ENCODE measurements around the gene ADAMTS7. TPM values are rescaled to one million over a fixed set of nuclear protein-coding genes. Genes with fewer than 3 reads are reported as not detected.
"Not testable (repeated sequence)": the region's sequence is repeated elsewhere in the genome, so short reads cannot be mapped to it uniquely, and the experiment has no call there.

Gene ADAMTS7, protein sequence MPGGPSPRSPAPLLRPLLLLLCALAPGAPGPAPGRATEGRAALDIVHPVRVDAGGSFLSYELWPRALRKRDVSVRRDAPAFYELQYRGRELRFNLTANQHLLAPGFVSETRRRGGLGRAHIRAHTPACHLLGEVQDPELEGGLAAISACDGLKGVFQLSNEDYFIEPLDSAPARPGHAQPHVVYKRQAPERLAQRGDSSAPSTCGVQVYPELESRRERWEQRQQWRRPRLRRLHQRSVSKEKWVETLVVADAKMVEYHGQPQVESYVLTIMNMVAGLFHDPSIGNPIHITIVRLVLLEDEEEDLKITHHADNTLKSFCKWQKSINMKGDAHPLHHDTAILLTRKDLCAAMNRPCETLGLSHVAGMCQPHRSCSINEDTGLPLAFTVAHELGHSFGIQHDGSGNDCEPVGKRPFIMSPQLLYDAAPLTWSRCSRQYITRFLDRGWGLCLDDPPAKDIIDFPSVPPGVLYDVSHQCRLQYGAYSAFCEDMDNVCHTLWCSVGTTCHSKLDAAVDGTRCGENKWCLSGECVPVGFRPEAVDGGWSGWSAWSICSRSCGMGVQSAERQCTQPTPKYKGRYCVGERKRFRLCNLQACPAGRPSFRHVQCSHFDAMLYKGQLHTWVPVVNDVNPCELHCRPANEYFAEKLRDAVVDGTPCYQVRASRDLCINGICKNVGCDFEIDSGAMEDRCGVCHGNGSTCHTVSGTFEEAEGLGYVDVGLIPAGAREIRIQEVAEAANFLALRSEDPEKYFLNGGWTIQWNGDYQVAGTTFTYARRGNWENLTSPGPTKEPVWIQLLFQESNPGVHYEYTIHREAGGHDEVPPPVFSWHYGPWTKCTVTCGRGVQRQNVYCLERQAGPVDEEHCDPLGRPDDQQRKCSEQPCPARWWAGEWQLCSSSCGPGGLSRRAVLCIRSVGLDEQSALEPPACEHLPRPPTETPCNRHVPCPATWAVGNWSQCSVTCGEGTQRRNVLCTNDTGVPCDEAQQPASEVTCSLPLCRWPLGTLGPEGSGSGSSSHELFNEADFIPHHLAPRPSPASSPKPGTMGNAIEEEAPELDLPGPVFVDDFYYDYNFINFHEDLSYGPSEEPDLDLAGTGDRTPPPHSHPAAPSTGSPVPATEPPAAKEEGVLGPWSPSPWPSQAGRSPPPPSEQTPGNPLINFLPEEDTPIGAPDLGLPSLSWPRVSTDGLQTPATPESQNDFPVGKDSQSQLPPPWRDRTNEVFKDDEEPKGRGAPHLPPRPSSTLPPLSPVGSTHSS (N-terminal part only)
- 19.9 TPM for polyA plus RNA-seq (ENCODE audit: insufficient read length)

DNA sequence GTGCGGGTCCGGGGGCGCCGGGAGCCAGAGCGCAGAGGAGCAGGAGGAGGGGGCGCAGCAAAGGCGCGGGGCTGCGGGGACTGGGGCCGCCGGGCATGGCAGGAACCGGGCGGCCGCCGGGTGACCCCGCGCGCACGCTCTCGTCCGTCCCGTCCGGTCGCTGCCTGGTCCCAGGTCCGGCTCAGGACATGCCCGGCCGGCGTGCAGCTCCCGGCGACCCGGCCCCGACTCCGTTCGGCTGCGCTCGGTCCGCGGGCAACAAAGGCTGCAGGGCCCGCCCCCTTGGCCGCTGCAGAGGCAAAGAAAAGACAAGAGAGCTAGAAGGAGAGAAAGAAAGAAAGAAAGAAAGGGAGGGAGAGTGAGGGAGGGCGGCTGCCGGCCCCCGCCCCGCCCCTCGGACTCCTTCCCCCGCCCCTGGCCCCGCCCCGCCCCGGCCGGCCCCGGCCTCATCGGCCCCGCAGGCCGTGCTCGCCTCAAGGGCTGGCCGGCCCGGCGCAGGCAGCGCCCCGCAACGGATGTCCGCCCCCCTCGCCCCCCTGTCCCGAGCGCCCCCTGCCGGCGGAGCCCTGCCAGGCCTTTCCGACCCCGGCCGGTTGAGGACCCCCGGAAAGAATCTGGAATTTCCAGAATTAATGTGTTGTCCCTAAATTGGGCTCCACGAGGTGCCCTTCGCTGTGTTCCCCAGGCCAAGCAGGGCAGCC, at the start of gene ADAMTS7:
Gene ADAMTS7 (minus strand): TSS at position 341 of the 701 bp plus-strand sequence. CDS start 244 bp downstream, at position 97.
- DNase-seq: peak; percentile 70

DNA sequence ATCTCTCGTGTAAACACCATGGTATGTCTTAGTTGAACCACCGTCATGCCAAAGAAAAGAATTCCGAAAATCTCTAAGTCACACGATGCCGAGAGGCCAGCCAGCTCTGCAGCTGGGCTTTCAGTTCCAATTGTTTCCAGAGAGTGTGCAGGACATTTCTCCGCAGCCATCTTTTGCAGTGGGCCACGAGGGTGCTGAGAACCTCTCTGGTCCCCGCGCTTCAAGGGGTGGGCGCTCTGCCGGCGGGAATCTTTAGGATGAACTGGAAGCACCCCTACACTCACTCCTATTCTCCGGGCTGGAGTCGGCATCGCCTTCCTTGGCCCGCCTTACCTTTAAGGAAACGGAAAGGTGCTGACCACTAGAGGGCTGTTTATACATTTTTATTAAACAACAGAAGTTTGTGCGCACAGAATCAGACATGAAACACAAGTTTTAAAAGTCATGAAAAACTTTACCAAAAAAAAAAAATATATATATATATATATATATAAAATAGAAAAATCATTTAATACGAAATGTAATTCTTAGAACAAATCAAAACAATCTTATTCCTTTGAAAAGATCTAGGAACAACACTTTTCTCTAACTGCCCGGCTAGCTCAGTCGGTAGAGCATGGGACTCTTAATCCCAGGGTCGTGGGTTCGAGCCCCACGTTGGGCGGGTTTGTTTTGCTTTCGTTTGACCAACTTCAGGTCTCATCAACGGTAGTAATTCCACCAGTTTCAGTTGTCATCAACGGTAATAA, 48.9 kb upstream of the ADAMTS7 start:
- DNase-seq: peak; percentile 71

DNA sequence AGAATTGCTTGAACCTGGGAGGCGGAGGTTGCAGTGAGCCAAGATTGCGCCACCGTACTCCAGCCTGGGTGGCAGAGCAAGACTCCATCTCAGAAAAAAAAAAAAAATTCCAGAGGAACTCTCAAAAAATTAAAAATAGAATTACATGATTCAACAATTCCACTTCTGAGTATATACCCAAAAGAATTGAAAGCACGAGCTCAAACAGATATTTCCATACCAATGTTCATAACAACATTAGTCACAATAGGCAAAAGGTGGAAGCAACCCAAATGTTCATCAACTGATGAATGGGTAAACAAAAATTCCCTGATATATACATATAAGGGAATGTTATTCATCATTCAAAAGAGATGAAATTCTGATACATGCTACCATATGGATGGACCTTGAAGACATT, 44.5 kb upstream of the ADAMTS7 start:
- DNase-seq: no peak

DNA sequence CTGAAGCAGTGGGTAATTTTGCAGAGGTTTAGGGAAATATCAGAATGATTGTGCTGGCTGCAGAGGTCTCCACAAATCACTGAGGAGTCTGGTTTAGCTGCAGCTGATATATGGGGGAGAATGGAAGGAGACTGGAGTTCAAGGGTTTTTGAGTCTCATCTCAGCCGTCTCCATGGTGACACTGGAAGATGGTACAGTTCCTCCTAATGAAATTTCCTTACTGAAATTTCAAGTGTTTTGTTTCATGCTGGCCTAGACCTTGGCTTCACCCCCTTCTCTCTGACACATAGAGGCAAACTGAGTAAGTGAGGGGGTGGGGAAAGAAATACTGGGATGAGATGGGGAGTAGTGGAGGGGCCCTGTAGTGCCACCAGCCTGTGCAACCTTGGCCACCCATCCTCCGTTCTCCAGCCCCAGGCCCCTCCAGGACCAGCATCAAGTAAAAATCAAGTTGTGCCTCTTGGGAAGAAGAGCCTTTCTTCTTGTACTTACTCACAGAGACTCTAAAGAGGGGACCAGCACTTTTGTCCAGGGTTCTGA, 43.6 kb upstream of the ADAMTS7 start:
- no peak for DNase-seq

DNA sequence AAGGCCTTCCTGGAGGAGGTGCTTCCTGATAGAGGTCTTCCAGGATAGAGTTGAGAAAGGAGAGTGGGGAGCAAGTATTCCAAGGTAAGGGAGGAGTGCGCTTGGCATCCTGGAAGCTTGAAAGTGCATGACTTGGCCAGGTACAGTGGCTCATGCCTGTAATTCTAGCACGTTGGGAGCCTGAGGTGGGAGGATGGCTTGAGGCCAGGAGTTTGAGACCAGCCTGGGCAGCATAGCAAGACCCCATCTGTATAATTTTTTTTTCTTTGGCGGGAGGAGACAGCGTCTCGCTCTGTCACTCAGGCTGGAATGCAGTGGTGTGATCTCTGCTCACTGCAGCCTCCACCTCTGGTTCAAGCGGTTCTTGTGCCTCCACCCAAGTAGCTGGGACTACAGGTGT, 42.2 kb upstream of the ADAMTS7 start:
- DNase-seq: no peak

DNA sequence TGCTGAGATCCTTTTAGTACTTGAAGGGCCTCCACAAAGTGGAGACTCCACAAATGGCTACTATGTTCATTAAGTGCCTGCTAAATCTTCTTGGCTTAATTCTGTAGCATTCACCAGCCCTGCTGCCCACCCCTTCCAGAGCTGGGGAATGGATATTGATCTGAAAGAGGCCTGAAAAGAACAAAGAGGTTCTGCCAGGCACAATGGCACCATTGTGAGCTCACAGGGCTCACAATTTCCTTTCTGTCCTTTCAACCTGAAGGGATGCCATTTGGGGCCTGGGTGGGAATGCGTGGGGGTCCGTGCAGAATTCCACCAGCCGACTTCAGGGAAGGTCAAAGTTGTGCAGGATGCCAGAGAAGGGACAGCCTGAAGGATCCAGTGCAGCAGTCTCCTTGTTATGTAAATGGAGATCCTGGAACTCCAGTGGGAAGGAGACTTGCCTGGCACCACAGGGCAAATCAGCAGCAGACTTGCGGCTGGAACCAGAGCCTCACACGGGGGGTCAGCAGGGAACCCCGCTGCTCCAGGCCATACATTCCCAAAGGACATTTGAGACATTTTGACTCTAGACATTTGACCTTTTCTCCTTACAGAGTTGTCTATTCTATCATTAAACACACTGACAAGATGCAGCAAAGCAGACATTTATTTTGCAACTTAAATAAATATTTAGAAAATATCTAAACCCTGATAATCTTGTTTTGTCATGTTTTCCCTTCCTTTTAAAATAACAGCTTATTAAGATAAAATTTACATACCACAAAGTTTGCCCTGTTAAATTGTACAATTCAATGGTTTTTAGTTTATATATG, 39.9 kb upstream of the ADAMTS7 start:
- DNase-seq: no peak

DNA sequence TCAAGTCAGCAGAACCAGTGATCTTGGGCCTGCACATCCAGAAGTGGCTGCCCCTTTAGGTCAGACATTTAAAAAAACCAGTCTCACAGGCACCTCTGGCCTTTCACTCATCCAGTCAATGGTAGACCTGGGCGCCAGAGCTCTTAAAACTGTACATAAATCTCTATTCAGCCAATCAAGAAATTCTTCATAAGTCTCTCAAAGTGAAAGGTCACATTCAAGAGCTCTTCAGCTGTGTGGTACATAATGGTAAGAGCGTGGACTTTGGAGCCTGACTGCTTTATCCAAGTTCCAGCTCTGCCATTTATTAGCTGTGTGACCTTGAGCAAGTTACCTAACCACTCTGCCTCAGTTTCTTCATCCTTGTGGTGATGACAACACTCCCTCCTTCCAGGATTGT, 39.1 kb upstream of the ADAMTS7 start:
- DNase-seq: no peak

DNA sequence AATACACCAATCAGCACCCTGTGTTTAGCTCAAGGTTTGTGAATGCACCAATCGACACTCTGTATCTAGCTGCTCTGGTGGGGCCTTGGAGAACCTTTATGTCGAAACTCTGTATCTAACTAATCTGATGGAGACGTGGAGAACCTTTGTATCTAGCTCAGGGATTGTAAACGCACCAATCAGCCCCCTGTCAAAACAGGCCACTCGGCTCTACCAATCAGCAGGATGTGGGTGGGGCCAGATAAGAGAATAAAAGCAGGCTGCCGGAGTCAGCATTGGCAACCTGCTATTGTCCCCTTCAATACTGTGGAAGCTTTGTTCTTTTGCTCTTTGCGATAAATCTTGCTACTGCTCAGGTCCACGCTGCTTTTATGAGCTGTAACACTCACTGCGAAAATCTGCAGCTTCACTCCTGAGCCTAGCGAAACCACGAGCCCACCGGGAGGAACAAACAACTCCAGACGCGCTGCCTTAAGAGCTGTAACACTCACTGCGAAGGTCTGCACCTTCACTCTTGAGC, 36.2 kb upstream of the ADAMTS7 start:
- not testable (repeated sequence) for DNase-seq

DNA sequence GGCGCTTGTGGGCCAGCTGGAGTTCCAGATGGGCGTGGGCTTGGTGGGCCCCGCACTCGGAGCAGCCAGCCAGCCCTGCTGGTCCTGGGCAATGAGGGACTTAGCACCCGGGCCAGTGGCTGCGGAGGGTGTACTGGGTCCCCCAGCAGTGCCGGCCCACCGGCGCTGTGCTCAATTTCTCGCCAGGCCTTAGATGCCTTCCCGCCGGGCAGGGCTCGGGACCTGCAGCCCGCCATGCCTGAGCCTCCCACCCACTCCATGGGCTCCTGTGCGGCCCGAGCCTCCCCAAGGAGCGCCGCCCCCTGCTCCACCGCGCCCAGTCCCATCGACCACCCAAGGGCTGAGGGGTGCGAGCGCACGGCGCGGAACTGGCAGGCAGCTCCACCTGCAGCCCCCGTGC, 35.6 kb upstream of the ADAMTS7 start:
- DNase-seq: not testable (repeated sequence)

DNA sequence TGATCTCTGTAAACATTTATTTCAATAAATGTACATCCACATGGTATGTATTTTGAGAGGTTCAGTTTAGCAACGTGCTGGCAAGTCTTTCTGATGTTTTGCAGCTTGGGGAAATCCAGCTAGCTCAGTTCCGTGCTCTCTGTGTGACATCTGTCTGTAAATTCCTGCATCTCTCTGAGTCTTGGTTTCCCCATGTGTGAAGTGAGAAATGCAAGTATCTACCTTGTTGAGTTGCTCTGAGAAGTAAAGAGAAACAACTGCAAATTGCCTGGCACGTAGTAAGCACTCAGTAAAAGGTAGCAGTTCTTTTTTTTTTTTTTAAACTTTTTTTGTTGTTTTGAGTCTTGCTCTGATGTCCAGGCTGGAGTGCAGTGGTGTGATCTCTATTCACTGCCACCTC, 31.3 kb upstream of the ADAMTS7 start:
- DNase-seq: no peak

DNA sequence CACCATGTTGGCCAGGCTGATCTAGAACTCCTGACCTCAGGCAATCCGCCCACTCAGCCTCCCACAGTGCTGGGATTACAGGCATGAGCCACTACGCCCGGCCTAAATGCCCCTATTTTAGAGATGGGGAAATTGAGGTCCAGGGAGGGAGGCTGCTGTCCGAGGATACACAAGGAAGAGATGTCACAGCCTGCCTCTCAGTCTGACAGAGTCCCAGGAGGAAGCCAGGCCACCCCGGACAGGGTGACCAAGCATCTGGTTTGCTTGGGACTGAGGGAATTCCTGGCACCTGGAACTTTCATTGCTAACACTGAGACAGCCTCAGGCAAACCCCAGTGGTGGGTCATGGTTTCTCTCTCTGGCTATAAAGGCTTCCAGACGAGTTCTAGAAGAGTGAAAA, 30.6 kb upstream of the ADAMTS7 start:
- DNase-seq: no peak

DNA sequence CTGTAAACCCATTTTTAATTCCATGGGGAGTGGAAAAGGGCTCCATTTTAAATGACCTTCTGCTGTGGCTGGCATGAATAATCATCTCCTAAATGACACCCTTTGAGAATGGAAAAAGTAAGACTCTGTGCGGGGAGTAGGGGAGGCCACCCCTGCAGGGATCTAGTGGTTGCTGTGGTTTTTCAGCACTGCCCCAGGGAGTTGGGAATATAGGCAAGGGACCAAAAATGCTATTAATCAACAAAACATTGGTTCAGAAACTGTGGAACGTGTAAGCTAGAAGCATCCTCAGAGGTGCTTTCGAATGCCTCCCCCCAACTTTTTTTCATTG, 30.1 kb upstream of the ADAMTS7 start:
- no peak for DNase-seq

DNA sequence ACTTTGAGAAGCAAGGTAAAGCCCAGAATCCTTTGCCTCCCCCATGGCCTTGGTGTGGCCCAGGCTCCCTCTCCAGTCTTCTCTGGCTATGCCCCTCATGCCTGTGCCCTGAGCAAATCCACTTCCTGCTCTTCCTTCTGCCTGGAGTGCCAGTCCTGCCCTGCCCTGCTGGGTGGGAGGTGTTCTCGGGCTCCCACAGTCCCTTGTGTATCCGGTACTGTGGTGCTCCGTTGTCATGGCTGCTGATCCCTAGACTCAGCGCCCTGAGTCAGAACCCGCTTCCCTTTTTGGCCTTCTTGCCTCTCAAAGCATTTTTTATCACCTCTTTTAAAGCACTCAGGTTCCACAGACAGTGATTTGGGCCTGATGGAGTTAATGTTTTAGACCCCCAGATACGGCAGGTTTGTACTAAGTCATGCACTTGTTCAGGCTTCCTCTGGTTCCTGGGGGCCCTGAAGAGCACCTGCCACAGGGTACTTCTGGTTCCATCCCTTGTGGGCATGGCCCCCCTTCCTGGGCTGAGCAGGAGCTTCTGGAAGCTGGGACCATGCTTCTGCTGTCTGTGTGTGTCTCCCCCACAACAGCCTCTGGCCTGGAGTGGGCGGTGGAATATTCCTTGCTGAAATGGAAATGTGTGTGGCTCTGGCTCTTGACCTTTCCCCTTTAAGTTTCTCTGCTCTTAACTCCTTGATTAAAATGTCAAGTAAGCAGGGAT, 29.6 kb upstream of the ADAMTS7 start:
- no peak for DNase-seq

DNA sequence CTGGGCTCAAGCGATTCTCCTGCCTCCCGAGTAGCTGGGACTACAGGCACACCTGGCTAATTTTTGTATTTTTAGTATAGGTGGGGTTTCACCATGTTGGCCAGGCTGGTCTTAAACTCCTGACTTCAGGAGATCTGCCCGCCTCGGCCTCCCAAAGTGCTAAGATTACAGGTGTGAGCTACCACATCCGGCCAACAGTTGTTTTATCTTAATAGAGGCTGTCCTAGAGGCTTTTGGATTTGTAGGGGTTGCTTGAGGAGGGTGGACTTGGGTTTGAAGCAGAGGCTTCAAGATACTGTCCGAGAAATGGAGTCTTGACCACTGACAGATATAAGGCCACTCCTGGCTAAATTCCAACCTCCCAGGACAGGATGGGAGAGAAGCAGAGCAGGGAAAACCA, 27.9 kb upstream of the ADAMTS7 start:
- not testable (repeated sequence) for DNase-seq

DNA sequence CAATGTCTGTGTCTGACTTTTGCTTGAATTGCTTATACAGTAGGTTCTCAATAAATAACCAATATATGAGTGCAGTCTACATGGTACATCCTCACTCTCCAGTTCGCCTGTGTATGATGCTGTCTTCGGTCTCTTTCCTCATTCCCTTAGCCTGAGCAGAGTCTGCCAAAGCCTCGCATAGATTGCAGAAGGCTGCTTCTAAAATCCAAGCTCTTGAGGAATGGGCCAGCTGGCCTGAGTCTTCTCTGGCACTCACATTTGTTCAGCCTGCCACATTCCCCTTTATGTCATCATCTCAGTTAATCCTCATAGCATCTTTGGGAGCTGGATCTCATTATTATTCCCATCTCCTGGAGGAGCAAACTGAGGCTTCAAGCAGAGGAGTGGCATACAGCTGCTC, 27.2 kb upstream of the ADAMTS7 start:
- peak; percentile 65 for DNase-seq

DNA sequence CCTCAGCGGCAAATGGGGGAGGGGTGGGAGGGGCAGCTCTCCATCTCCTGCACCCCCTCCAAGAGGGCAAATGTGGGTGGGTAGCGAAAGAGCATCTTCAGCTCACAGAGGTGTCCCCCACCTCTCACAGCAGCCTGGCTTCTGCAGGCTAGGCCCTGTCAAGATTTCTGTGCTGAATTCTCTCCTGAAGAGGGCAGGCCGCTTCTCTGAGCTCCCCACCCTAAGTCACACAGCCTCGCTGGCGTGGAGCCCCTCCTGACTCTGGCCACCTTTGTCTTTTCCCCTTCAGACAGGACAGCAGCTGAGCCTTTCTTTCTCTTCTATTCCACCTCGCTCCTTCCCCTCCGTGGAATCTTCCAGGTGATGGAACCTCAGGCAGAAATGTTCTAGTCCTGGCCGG, 26.3 kb upstream of the ADAMTS7 start:
- no peak for DNase-seq

DNA sequence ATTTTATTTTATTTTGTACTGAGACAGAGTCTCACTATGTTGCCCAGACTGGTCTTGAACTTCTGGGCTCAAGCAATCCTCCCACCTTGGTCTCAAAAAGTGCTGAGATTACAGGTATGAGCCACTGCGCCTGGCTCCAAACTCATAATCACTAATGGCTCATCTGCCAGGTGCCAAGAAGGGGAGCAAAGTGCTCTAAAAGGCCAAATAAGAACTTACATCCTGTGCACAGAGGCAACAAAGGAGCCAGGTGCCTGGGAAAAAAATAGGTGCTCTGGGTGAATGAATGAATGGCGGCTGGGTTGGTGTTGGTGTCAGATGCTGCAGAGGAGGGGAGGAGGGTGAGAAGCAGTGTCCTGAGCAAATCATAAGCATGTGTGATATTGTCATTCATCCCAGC, 25.9 kb upstream of the ADAMTS7 start:
- DNase-seq: no peak

DNA sequence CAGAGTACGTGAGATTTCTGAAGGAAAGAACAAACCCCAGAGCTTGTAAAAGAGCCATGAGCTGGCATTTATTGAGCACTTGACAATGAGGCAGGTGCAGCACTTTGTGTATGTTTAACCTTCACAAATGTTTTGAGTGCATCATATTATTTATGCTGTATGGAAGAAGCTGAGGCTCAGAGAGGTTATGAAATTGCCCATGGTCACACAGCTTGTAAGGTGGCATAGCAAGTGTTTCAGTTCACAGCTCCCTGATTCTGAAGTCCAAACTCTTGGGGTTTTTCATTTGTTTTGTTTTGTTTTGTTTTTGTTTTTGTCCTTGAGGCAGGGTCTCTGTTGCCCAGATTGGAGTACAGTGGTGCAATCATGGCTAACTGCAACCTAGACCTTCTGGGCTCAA, 25.1 kb upstream of the ADAMTS7 start:
- no peak for DNase-seq
